Parathyroid adenoma (tissue), 2 donors: ENCODE results near the gene ZNF891.

Experiments
- H2AFZ ChIP-seq: fragments of 300-600 bp; sonication (generic); one replicate; pipeline ENCODE4 v1.7.0; 2017; ENCODE audit warnings: antibody characterized with exemption, mild to moderate bottlenecking
- H3K27ac ChIP-seq: fragments of 300-600 bp; sonication (generic); one replicate; pipeline ENCODE4 v1.7.0; 2017
- H3K27me3 ChIP-seq: fragments of 300-600 bp; sonication (generic); one replicate; pipeline ENCODE4 v1.7.0; 2017; ENCODE audit warnings: low read length; ENCODE audit not compliant: control insufficient read depth, insufficient read depth
- H3K36me3 ChIP-seq: fragments of 300-600 bp; sonication (generic); one replicate; pipeline ENCODE4 v1.7.0; 2017; ENCODE audit warnings: low read length; ENCODE audit not compliant: control insufficient read depth, insufficient read depth
- H3K4me1 ChIP-seq: fragments of 300-600 bp; sonication (generic); one replicate; pipeline ENCODE4 v1.7.0; 2017; ENCODE audit warnings: control low read depth
- H3K4me2 ChIP-seq: fragments of 300-600 bp; sonication (generic); one replicate; pipeline ENCODE4 v1.7.0; 2017; ENCODE audit warnings: low read length
- H3K4me3 ChIP-seq: fragments of 300-600 bp; sonication (generic); one replicate; pipeline ENCODE4 v1.7.0; 2017; ENCODE audit warnings: low read depth, low read length
- H3K79me2 ChIP-seq: fragments of 300-600 bp; sonication (generic); one replicate; pipeline ENCODE4 v1.7.0; 2017; ENCODE audit warnings: control low read depth
- H3K9ac ChIP-seq: fragments of 300-600 bp; sonication (generic); one replicate; pipeline ENCODE4 v1.7.0; 2017; ENCODE audit warnings: mild to moderate bottlenecking
- H3K9me3 ChIP-seq: fragments of 300-600 bp; sonication (generic); one replicate; pipeline ENCODE4 v1.7.0; 2017; ENCODE audit warnings: low read length; ENCODE audit not compliant: control insufficient read depth
- CTCF ChIP-seq: fragments of 300-600 bp; sonication (generic); IDR thresholded peaks from one replicate; pipeline ENCODE4 v1.7.0; 2017; ENCODE audit warnings: antibody characterized with exemption, mild to moderate bottlenecking
- donor health status: primary hyperparathyroidism.

The ZNF891 gene

GRCh38 chr12:133057446-133057845, 72.6 kb downstream of the ZNF891 start:
- Histone ChIP-seq H3K36me3 (peaks cover 46% of the 10 kb centered on the region), H3K27me3 (no peaks in the 10 kb centered on the region), H3K4me1 (no peaks in the 10 kb centered on the region), H3K79me2 (no peaks in the 10 kb centered on the region), H3K27ac (no peak overlapping the region), H3K4me2 (no peak overlapping the region), H3K9me3 (peaks cover 50% of the 10 kb centered on the region), H3K4me3 (no peak overlapping the region), H3K9ac (no peak overlapping the region), H2AFZ (no peak overlapping the region)
- TF ChIP-seq CTCF: no peak
